Prostate gland (tissue), 2 donors: ENCODE data around the gene LRPPRC. TPM values are rescaled to one million over a fixed set of nuclear protein-coding genes. Genes with fewer than 3 reads are reported as not detected.

ENCODE experiments used
- DNase-seq: peaks from one replicate; pipeline ENCODE4 v3.0.0-alpha.2; 2019; ENCODE audit warnings: low spot score
- H3K27ac ChIP-seq, 2 donors: fragments of 200-600 bp; sonication (generic); 2 replicates each; pipeline ENCODE4 v1.5.1; 2017 to 2019
- H3K27me3 ChIP-seq: fragments of 200-600 bp; sonication (generic); replicated peaks from 2 replicates; pipeline ENCODE4 v1.5.1; 2019; ENCODE audit not compliant: insufficient read depth
- H3K36me3 ChIP-seq, 2 donors: fragments of 200-600 bp; sonication (generic); 1 replicate in 1 of 2; 2 replicates in 1 of 2; pipeline versions ENCODE4 v1.5.1 to v1.8.1; 2017 to 2019
- H3K4me1 ChIP-seq: fragments of 200-600 bp; sonication (generic); replicated peaks from 2 replicates; pipeline ENCODE4 v1.5.1; 2019
- H3K4me3 ChIP-seq, 2 donors: fragments of 200-600 bp; sonication (generic); 2 replicates each; pipeline ENCODE4 v1.5.1; 2017 to 2019
- H3K9me3 ChIP-seq: fragments of 200-600 bp; sonication (generic); 2 replicates; pipeline ENCODE4 v1.5.1; 2017
- CTCF ChIP-seq, 4 experiments: fragments of 200-600 bp in 2 of 4; fragments of 450-650 bp in 2 of 4; sonication (generic) in 2 of 4; IDR thresholded peaks; 1 replicate in 3 of 4; 2 replicates in 1 of 4; pipeline ENCODE4 v1.5.1; 2016 to 2019; ENCODE audit warnings: antibody characterized with exemption in 4 of 4, mild to moderate bottlenecking in 2 of 4, moderate library complexity in 2 of 4
- POLR2A ChIP-seq: fragments of 450-650 bp; IDR thresholded peaks from one replicate; pipeline ENCODE4 v1.6.1; 2016; ENCODE audit warnings: antibody characterized with exemption, mild to moderate bottlenecking
- POLR2AphosphoS5 ChIP-seq: sonication (generic); formaldehyde crosslinking; IDR thresholded peaks from one replicate; pipeline ENCODE4 v1.6.1; 2017; ENCODE audit warnings: antibody characterized with exemption
- WGBS: methylation state at CpG from one replicate; pipeline ENCODE4 v1.1.5; 2018; 5-methylcytosine and 5-hydroxymethylcytosine counted together
- intact Hi-C: fragments of 100-400 bp; cut with DNase I; formaldehyde crosslinking; loops from one replicate; pipeline ENCODE4 v1.14.2; 2022
- total RNA-seq, 2 donors: library from RNA; depleted of rRNA; stranded (reverse); fragments of >200 nt; gene quantifications; one replicate each; pipeline ENCODE4 v1.1.0, GENCODE V29; 2016

The LRPPRC gene
- total RNA-seq, 2 donors from 2014 or later = 49.3 to 82.3 TPM

GRCh38 chr2:43942881-43943280 lies 52.9 kb downstream of the LRPPRC start:
- no peaks in the 10 kb centered on the region for H3K27me3 ChIP-seq
- TF ChIP-seq CTCF (IDR thresholded peaks at IDR 0.05) = no peak
- no peak for TF ChIP-seq POLR2A
- TF ChIP-seq POLR2AphosphoS5 = no peak
- no peaks in the 10 kb centered on the region for H3K4me1 ChIP-seq
- H3K9me3 ChIP-seq = no peaks in the 10 kb centered on the region
- DNase-seq = no peak
- intact Hi-C loops = no loop called here
- 100% methylated on average over 1 of the region's 1 CpG for WGBS
- H3K27ac ChIP-seq = no peak overlapping the region
- H3K4me3 ChIP-seq = no peak overlapping the region
- H3K36me3 ChIP-seq = no peaks in the 10 kb centered on the region

GRCh38 chr2:43941966-43942365 lies 53.8 kb downstream of the LRPPRC start:
- no peak overlapping the region for H3K27ac ChIP-seq
- no peaks in the 10 kb centered on the region for H3K9me3 ChIP-seq
- no peaks in the 10 kb centered on the region for H3K36me3 ChIP-seq
- DNase-seq = no peak
- intact Hi-C loops = no loop called here
- H3K4me1 ChIP-seq = no peaks in the 10 kb centered on the region
- WGBS = 64% methylated on average over 4 of the region's 4 CpGs
- H3K27me3 ChIP-seq = no peaks in the 10 kb centered on the region
- no peak overlapping the region for H3K4me3 ChIP-seq
- TF ChIP-seq CTCF (IDR thresholded peaks at IDR 0.05) = no peak
- TF ChIP-seq POLR2AphosphoS5 = no peak
- no peak for TF ChIP-seq POLR2A

GRCh38 chr2:43941359-43941758 lies 54.4 kb downstream of the LRPPRC start:
- no peak for TF ChIP-seq CTCF (IDR thresholded peaks at IDR 0.05)
- TF ChIP-seq POLR2AphosphoS5 = no peak
- TF ChIP-seq POLR2A = no peak
- H3K4me3 ChIP-seq = no peak overlapping the region
- H3K27ac ChIP-seq = no peak overlapping the region
- intact Hi-C loops = no loop called here
- H3K36me3 ChIP-seq = no peaks in the 10 kb centered on the region
- DNase-seq = no peak
- no peaks in the 10 kb centered on the region for H3K4me1 ChIP-seq
- 54% methylated on average over 3 of the region's 3 CpGs for WGBS
- H3K27me3 ChIP-seq = no peaks in the 10 kb centered on the region
- H3K9me3 ChIP-seq = no peaks in the 10 kb centered on the region

- Histone ChIP-seq H3K9me3 (no peaks in the 10 kb centered on the region), H3K27ac (no peak overlapping the region), H3K27me3 (no peaks in the 10 kb centered on the region), H3K4me3 (no peak overlapping the region), H3K36me3 (no peaks in the 10 kb centered on the region), H3K4me1 (no peaks in the 10 kb centered on the region)
- no peak for DNase-seq
- TF ChIP-seq CTCF (IDR thresholded peaks at IDR 0.05) = no peak
- no peak for TF ChIP-seq POLR2A
- no peak for TF ChIP-seq POLR2AphosphoS5
- intact Hi-C loops = no loop called here
- WGBS = 92% methylated on average over 6 of the region's 6 CpGs
Observed at GRCh38 chr2:43939695-43940256, 56.0 kb downstream of the LRPPRC start.

- no peak for DNase-seq
Observed at GRCh38 chr2:43937269-43937820, 58.4 kb downstream of the LRPPRC start.

More at GRCh38 chr2:43937269-43937820, 58.4 kb downstream of the LRPPRC start:
- H3K36me3 ChIP-seq = no peaks in the 10 kb centered on the region
- H3K27me3 ChIP-seq = no peaks in the 10 kb centered on the region
- H3K4me1 ChIP-seq = no peaks in the 10 kb centered on the region
- no peak overlapping the region for H3K27ac ChIP-seq
- 81% methylated on average over 3 of the region's 3 CpGs for WGBS
- TF ChIP-seq POLR2A (no peak), POLR2AphosphoS5 (no peak), CTCF (IDR thresholded peaks at IDR 0.05) (no peak)
- intact Hi-C loops = no loop called here
- H3K9me3 ChIP-seq = no peaks in the 10 kb centered on the region
- no peak overlapping the region for H3K4me3 ChIP-seq
